Tibial artery (tissue), 4 donors: Measurements from ENCODE around the gene PCYT2.

ENCODE experiments used
- DNase-seq, 2 donors: peaks; one replicate each; pipeline ENCODE4 v3.0.0-alpha.2; 2019
- H3K27ac ChIP-seq, 2 donors: fragments of 200-600 bp; sonication (generic) in 1 of 2; 1 replicate in 1 of 2; 2 replicates in 1 of 2; pipeline ENCODE4 v1.5.1; 2018 to 2019; ENCODE audit warnings: mild to moderate bottlenecking in 1 of 2
- H3K27me3 ChIP-seq, 2 donors: fragments of 200-600 bp; sonication (generic) in 1 of 2; one replicate each; pipeline versions ENCODE4 v1.5.1 to v1.6.0; 2016 to 2019
- H3K36me3 ChIP-seq, 3 donors: fragments of 200-600 bp; sonication (generic) in 2 of 3; one replicate each; pipeline ENCODE4 v1.5.1; 2016 to 2019; ENCODE audit warnings: mild to moderate bottlenecking in 2 of 3
- H3K4me1 ChIP-seq, 4 donors: fragments of 200-600 bp; sonication (generic) in 2 of 4; 1 replicate in 3 of 4; 2 replicates in 1 of 4; pipeline ENCODE4 v1.5.1; 2016 to 2019
- H3K4me3 ChIP-seq, 2 donors: fragments of 200-600 bp; sonication (generic) in 1 of 2; 1 replicate in 1 of 2; 2 replicates in 1 of 2; pipeline ENCODE4 v1.5.1; 2018 to 2019; ENCODE audit warnings: mild to moderate bottlenecking in 2 of 2
- H3K9me3 ChIP-seq, 3 donors: fragments of 200-600 bp; sonication (generic) in 1 of 3; one replicate each; pipeline ENCODE4 v1.5.1; 2016 to 2019
- CTCF ChIP-seq, 2 experiments: fragments of 200-600 bp in 1 of 2; fragments of 450-650 bp in 1 of 2; IDR thresholded peaks; one replicate each; pipeline ENCODE4 v1.5.1; 2017 to 2019; ENCODE audit warnings: antibody characterized with exemption in 2 of 2, mild to moderate bottlenecking in 1 of 2, moderate library complexity in 1 of 2
- intact Hi-C: fragments of 100-400 bp; cut with DNase I; formaldehyde crosslinking; loops from one replicate; pipeline ENCODE4 v1.15.0; 2023; ENCODE audit warnings: low total_unique reads

PCYT2 gene

GRCh38 chr17:81915331-81915730, 4.1 kb upstream of the PCYT2 start:
- no peak overlapping the region for H3K27ac ChIP-seq
- no peak for TF ChIP-seq CTCF (IDR thresholded peaks at IDR 0.05)
- H3K9me3 ChIP-seq: no peaks in the 10 kb centered on the region
- H3K4me1 ChIP-seq: peaks cover 0 to 37% (median 20%) of the 10 kb centered on the region in 4 donors
- no peak for DNase-seq
- peaks cover 24 to 58% (median 39%) of the 10 kb centered on the region in 3 donors for H3K36me3 ChIP-seq
- H3K4me3 ChIP-seq: no peak overlapping the region
- no peaks in the 10 kb centered on the region for H3K27me3 ChIP-seq
- intact Hi-C loops: no loop called here

GRCh38 chr17:81914103-81914850, 3.1 kb upstream of the PCYT2 start:
- Histone ChIP-seq H3K27ac (no peak overlapping the region), H3K36me3 (peaks cover 24 to 47% (median 39%) of the 10 kb centered on the region in 3 donors), H3K4me3 (no peak overlapping the region), H3K9me3 (no peaks in the 10 kb centered on the region), H3K4me1 (peaks cover 0 to 45% (median 25%) of the 10 kb centered on the region in 4 donors), H3K27me3 (no peaks in the 10 kb centered on the region)
- TF ChIP-seq CTCF (IDR thresholded peaks at IDR 0.05): no peak
- intact Hi-C loops: no loop called here
- DNase-seq: no peak

DNA sequence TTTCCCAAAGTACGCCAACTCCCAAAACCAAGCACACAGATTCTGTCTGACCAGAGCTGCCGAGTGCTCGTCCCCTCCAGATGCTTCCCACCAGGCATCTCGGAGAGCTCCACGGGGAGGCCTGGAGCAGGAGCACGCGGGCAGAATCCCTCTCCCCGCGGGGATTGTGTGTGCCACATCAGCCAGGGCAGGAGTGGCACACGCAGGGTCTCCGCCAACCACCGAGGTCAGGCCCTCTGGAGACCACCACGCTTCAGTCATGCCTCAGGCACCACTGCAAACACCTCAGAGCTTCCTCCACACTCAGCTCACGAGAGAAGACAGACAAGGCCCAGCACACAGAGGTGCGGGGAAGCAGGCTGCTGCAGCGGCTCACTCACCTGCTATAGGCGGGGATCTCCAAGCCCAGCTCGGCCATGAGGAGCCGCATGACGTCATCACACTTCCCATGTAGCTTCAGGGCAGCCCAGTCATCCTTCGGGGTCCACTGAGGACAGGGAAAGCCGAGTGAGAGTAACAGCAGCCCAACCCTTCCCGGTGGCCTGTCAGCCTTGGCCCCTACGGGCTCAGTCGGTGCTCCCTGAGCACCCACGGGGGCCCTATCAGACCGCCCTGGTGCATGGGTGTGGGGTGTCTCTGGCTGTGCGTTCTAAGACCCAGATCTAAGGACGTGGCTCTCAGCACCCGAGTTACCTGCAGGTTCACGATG, 2.3 kb upstream of the PCYT2 start:
- no peaks in the 10 kb centered on the region for H3K9me3 ChIP-seq
- no peak for TF ChIP-seq CTCF (IDR thresholded peaks at IDR 0.05)
- no peak overlapping the region for H3K27ac ChIP-seq
- DNase-seq: no peak
- intact Hi-C loops: no loop called here
- H3K27me3 ChIP-seq: no peaks in the 10 kb centered on the region
- H3K4me1 ChIP-seq: peaks cover 0 to 45% (median 25%) of the 10 kb centered on the region in 4 donors
- no peak overlapping the region for H3K4me3 ChIP-seq
- H3K36me3 ChIP-seq: peaks cover 24 to 44% (median 43%) of the 10 kb centered on the region in 3 donors

DNA sequence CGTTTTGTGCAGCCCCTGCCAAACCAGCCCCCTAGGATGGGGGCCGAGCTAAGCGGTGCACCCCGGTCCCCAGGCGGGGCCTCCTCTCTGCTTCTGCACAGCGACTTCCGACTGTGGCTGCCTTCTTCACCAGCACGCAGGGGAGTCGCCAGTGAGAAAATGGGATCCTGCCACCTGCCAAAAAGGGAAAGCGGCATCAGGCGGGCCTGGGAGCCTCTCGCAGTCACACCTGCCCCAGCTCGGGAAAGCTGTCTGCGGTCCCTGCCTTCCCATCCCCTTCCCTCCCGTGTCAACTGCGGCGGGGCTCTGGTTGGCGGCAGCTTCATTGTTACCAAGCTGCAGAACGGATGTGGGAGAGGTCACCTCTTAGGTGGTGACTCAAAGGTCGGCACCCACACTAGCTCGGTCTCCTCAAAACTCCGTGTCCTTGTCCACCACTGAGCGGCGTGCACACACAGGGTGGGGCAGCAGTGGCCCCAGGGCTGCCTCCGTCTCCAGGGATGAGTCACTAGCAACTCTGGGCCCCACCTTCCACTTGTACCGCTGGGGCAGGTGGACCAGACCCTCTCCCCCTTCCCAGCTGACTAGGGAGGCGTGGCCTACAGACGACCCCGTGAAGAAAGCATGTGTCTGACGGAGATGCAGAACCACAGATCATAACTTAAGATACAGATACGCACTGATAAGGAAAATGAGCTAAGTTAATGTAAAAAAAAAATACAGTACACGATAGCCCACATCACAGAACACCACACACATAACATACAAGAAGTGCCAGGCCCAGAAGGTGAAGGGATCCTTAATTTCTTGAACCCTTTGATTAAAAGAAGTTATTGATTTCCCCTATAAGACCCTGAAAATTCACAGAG, 1.5 kb upstream of the PCYT2 start:
- Histone ChIP-seq H3K9me3 (no peaks in the 10 kb centered on the region), H3K4me1 (peaks cover 0 to 40% (median 22%) of the 10 kb centered on the region in 4 donors), H3K4me3 (no peak overlapping the region), H3K36me3 (peaks cover 24 to 51% (median 51%) of the 10 kb centered on the region in 3 donors), H3K27ac (no peak overlapping the region), H3K27me3 (no peaks in the 10 kb centered on the region)
- intact Hi-C loops: no loop called here
- no peak for TF ChIP-seq CTCF (IDR thresholded peaks at IDR 0.05)
- DNase-seq: no peak

DNA sequence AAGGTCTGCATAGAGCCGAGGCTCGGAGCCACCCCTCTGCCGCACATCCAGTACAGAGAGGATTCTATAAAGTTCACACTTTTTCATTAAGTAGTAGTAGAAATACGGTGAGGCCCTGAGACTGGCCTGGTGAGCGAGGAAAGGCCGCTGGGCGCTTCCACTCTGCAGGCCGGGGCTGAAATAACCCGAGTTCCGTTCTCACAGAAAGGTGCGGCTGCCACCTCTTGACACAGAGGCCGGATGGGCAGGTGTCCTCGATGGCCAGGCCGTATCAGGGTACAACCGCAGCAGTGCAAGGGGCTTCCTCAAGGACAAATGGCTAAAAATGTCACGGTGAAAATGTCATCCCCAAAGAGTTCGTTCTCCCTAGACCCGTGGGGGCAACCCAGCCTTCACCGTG, 770 bp upstream of the PCYT2 start:
- H3K36me3 ChIP-seq: peaks cover 24 to 58% (median 56%) of the 10 kb centered on the region in 3 donors
- intact Hi-C loops: no loop called here
- no peaks in the 10 kb centered on the region for H3K27me3 ChIP-seq
- H3K4me1 ChIP-seq: peaks cover 0 to 33% (median 18%) of the 10 kb centered on the region in 4 donors
- H3K27ac ChIP-seq: peak overlapping the region; percentile 77 to 86
- H3K9me3 ChIP-seq: no peaks in the 10 kb centered on the region
- DNase-seq: no peak
- no peak for TF ChIP-seq CTCF (IDR thresholded peaks at IDR 0.05)
- H3K4me3 ChIP-seq: peak overlapping the region in 1 of 2 donors; percentile 68
